A673 (cell line): ENCODE results near the gene BCAS1. TPM values are rescaled to one million over a fixed set of nuclear protein-coding genes. Genes with fewer than 3 reads are reported as not detected.

Experiments
- BruUV-seq: library from RNA; stranded (reverse); fragments of 400-500 nt; replicated peaks from 2 replicates; lab custom pipeline; 2021; lab: Mats Ljungman, UMichigan
- CTCF ChIA-PET: fragments of 300-600 bp; sonication (Branson Sonifier 250); formaldehyde crosslinking; loops from one replicate; lab custom pipeline; 2022; ENCODE audit warnings: antibody characterized with exemption; lab: Charles Lee
- POLR2A ChIA-PET: fragments of 300-600 bp; sonication (Branson Sonifier 250); formaldehyde crosslinking; loops from one replicate; lab custom pipeline; 2022; ENCODE audit warnings: antibody characterized with exemption; ENCODE audit not compliant: low non-redundant PET; lab: Charles Lee
- DNase-seq: peaks from one replicate; pipeline ENCODE4 v3.0.0-alpha.2; 2015; ENCODE audit warnings: low spot score
- H3K27ac ChIP-seq: fragments of 200-600 bp; sonication (generic); 2 replicates; pipeline ENCODE4 v1.5.1; 2016; ENCODE audit warnings: mixed run types, low read depth, mild to moderate bottlenecking, mixed read lengths, antibody characterized with exemption, low read length; ENCODE audit not compliant: poor library complexity, severe bottlenecking
- H3K27me3 ChIP-seq: fragments of 200-600 bp; sonication (generic); replicated peaks from 2 replicates; pipeline ENCODE4 v1.6.1; 2017; ENCODE audit warnings: mixed run types, low read depth, mild to moderate bottlenecking, mixed read lengths, antibody characterized with exemption, low read length; ENCODE audit not compliant: insufficient read depth, poor library complexity
- H3K36me3 ChIP-seq: fragments of 200-600 bp; sonication (generic); 2 replicates; pipeline ENCODE4 v1.6.1; 2016; ENCODE audit warnings: mixed run types, mild to moderate bottlenecking, mixed read lengths, antibody characterized with exemption, low read length; ENCODE audit not compliant: insufficient read depth, poor library complexity, severe bottlenecking
- H3K4me1 ChIP-seq: fragments of 200-600 bp; sonication (generic); 2 replicates; pipeline ENCODE4 v1.6.1; 2017; ENCODE audit warnings: mixed run types, mild to moderate bottlenecking, mixed read lengths, antibody characterized with exemption, low read length; ENCODE audit not compliant: insufficient read depth, poor library complexity, severe bottlenecking
- H3K4me3 ChIP-seq: fragments of 200-600 bp; sonication (generic); 2 replicates; pipeline ENCODE4 v1.5.1; 2016; ENCODE audit warnings: low read depth, mixed run types, mild to moderate bottlenecking, mixed read lengths, low read length; ENCODE audit not compliant: poor library complexity, severe bottlenecking
- H3K9me3 ChIP-seq: fragments of 200-600 bp; sonication (generic); 2 replicates; pipeline ENCODE4 v1.6.1; 2016; ENCODE audit warnings: mixed run types, low read depth, mild to moderate bottlenecking, mixed read lengths, antibody characterized with exemption, low read length; ENCODE audit not compliant: poor library complexity, severe bottlenecking
- CTCF ChIP-seq: fragments of 300-800, 200-600 bp; sonication (generic); conservative IDR thresholded peaks from 2 replicates; pipeline ENCODE4 v1.5.1; 2017; ENCODE audit warnings: low read depth, mild to moderate bottlenecking, antibody characterized with exemption, low read length, moderate library complexity, mixed read lengths
- EZH2 ChIP-seq: fragments of 200-600 bp; sonication (generic); IDR thresholded peaks from 2 replicates; pipeline ENCODE4 v1.6.1; 2017; ENCODE audit warnings: borderline replicate concordance, low read depth, mild to moderate bottlenecking, mixed read lengths, antibody characterized with exemption, low read length; ENCODE audit not compliant: poor library complexity, severe bottlenecking
- intact Hi-C: fragments of 100-400 bp; cut with micrococcal nuclease; formaldehyde crosslinking; loops from one replicate; pipeline ENCODE4 v1.10.0; 2022; ENCODE audit not compliant: unreplicated experiment
- total RNA-seq: library from RNA; stranded (reverse); gene quantifications from 2 replicates; pipeline ENCODE4 v1.2.3, GENCODE V29; 2021

Gene BCAS1
- total RNA-seq, 1 experiment from 2014 or later = 1.4 TPM

- ChIA-PET POLR2A (no interaction called here), CTCF (no interaction called here)
- no TSS peak for BruUV-seq
Observed at GRCh38 chr20:53967527-53967926, 102.9 kb downstream of the BCAS1 start.

GRCh38 chr20:53966774-53967398 is 103.5 kb downstream of the BCAS1 start:
- BruUV-seq = no TSS peak
- H3K4me3 ChIP-seq = no peak overlapping the region
- ChIA-PET CTCF (no interaction called here), POLR2A (no interaction called here)
- H3K27ac ChIP-seq = no peak overlapping the region
- H3K36me3 ChIP-seq = no peaks in the 10 kb centered on the region
- intact Hi-C loops = no loop called here
- no peaks in the 10 kb centered on the region for H3K27me3 ChIP-seq
- peaks cover 8% of the 10 kb centered on the region for H3K4me1 ChIP-seq
- DNase-seq = no peak
- TF ChIP-seq EZH2 = no peak
- no peak for TF ChIP-seq CTCF
- H3K9me3 ChIP-seq = peaks cover 3% of the 10 kb centered on the region

More at GRCh38 chr20:53967527-53967926, 102.9 kb downstream of the BCAS1 start:
- H3K4me3 ChIP-seq = no peak overlapping the region
- peaks cover 3% of the 10 kb centered on the region for H3K9me3 ChIP-seq
- H3K4me1 ChIP-seq = peaks cover 2% of the 10 kb centered on the region
- H3K27me3 ChIP-seq = no peaks in the 10 kb centered on the region
- DNase-seq = no peak
- no peaks in the 10 kb centered on the region for H3K36me3 ChIP-seq
- TF ChIP-seq EZH2 = no peak
- no peak for TF ChIP-seq CTCF
- intact Hi-C loops = no loop called here
- H3K27ac ChIP-seq = no peak overlapping the region

- CTCF ChIA-PET = no interaction called here
- no peak overlapping the region for H3K27ac ChIP-seq
- peaks cover 3% of the 10 kb centered on the region for H3K9me3 ChIP-seq
- H3K4me3 ChIP-seq = no peak overlapping the region
- no TSS peak for BruUV-seq
- H3K27me3 ChIP-seq = no peaks in the 10 kb centered on the region
- TF ChIP-seq EZH2 (no peak), CTCF (no peak)
- H3K36me3 ChIP-seq = no peaks in the 10 kb centered on the region
- POLR2A ChIA-PET = no interaction called here
- DNase-seq = no peak
- intact Hi-C loops = loop anchor here (5.0 kb wide), 1 partner anchor 98 kb away; no protein-coding TSS in a partner anchor
- peaks cover 29% of the 10 kb centered on the region for H3K4me1 ChIP-seq
Observed at GRCh38 chr20:53964501-53965253, 105.7 kb downstream of the BCAS1 start.
